Lung microvascular endothelial cell (primary cell): ENCODE results near the gene KCNJ13. TPM values are rescaled to one million over a fixed set of nuclear protein-coding genes. Genes with fewer than 3 reads are reported as not detected.
"Not testable (repeated sequence)": the region's sequence is repeated elsewhere in the genome, so short reads cannot be mapped to it uniquely, and the experiment has no call there.

Experiments used
- DNase-seq, 2 donors: peaks; one replicate each; pipeline versions ENCODE4 v3.0.0 to v3.0.0-alpha.2; 2010; ENCODE audit warnings: low read depth in 2 of 2
- total RNA-seq: library from RNA; depleted of rRNA; stranded (reverse); fragments of >200 nt; gene quantifications from 2 replicates; pipeline ENCODE4 v1.2.1, GENCODE V29; 2014

KCNJ13 gene
- total RNA-seq, 1 donor from 2014 or later: not detected

DNA sequence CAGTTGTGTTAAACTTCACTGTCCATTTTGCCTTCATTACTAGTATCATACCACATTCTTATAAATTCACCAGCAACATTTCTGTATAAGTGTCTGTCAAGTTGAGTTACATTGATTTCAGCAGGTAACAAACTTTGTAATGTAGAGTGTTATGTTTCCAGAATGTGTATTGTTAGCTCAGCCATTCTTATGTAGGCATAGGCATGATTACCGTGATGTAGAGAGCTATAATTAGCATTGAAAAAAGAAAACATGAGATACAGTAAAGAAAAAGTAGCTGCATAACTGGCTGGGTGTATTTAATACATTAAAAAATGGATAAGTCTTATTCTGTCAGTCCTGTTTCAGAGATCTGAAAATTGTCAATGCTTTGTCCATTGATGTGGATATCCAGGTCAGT is 8.5 kb downstream of the KCNJ13 start:
- no peak for DNase-seq

DNA sequence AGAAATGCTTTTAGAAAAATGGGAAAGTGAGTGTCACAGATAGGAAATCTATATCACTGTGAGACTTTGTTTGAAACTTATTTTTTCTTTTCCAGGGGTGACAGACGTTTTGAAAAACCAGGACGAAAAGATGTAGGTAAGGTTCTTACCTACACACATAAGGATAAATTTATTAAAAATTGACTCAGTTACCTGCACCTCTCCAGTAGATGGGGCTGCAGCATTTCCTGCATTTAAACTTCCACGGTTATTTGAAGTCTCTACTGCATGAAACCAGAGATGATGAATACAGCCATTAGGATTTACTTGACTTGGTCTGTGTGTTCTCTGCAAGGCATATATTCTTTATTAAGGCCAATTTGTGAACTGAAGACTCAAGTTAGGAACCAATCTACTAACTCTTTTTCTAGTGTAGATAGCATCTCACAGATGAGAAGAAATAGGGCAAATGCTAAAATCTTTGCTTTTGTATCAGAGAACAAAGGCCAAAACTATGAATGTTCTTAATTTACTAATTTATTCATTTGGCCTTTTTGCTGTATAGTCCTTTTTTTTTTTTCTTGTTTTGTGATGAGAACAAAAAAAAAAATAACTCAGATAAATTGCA is 15.0 kb downstream of the KCNJ13 start:
- DNase-seq: peak; percentile 53 to 72

- no peak for DNase-seq
Measured at GRCh38 chr2:232757905-232758304, 18.5 kb downstream of the KCNJ13 start.

DNA sequence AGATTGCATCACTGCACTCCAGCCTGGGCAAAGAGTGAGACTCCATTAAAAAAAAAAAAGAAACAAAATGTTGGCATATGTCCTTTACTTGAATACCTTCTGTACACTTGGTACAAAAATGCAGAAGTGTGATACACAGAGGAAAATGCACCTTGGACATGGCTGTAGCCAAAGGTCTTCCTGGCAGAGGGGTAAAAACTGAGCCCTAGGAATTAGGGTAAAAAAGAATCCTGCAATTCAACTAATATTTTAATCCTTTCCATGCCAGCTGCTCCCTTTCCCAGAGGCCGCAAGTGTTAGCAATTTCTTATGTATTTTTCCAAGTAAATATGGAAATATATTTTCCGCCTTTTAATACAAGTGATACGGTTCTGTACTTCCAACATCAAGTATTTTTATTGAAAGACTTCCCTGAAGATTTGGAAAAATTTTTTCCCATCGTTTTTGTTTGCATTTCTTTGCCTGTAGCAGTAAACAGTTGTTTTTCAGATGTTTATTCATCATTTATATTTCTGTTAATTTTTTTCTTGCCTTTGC is 26.2 kb downstream of the KCNJ13 start:
- no peak for DNase-seq

DNA sequence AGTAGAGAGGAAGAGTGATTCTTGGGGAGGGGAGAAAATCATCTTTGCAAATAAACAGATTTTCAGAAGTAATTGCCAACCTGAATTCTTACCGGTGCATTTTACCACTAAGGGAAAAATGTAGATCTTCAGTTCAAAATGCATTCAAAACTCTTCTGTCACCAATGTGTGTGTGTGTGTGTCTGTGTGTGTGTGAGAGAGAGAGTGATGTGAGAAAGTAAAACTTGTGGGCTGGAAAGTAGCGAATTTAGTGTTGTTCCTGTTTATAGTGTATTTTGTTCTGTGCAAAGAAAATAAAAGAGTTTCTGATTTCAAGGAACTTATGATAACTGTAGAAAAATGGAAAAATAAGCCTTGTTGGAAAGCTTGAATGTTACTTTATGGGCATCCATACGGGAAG is 27.0 kb downstream of the KCNJ13 start:
- no peak for DNase-seq

DNA sequence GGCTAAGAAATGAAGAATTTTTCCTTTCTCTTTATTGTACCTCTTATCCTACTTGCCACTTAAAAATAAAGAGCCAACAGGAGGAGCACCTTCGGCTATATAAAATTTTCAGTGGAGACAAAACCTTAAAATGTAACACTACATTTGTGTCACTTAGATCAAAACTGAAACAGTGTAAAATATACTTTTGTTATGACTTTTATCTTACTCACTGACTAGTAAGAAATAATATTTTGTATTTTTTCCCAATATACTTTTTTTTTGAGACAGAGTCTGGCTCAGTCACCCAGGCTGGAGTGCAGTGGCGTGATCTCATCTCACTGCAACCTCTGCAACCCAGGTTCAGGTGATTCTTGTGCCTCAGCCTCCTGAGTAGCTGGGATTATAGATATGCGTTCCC is 28.3 kb downstream of the KCNJ13 start:
- no peak for DNase-seq

- DNase-seq: no peak
Measured at GRCh38 chr2:232744963-232745362, 31.4 kb downstream of the KCNJ13 start.

GRCh38 chr2:232741972-232742371 is 34.4 kb downstream of the KCNJ13 start:
- DNase-seq: no peak

DNA sequence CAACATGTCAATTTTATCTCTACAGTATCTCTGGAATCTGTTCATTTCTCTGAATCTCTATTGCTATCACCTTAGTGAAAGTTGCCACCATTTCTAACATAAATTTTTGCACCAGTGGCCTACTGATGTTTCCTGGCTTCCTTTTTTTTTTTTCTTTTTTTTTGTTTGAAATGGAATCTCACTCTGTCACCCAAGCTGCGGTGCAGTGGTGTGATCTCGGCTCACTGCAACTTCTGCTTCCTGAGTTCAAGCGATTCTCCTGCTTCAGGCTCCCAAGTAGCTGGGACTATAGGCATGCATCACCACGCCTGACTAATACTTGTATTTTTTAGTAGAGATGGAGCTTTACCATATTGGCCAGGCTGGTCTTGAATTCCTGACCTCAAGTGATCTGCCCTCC is 35.1 kb downstream of the KCNJ13 start:
- DNase-seq: no peak

DNA sequence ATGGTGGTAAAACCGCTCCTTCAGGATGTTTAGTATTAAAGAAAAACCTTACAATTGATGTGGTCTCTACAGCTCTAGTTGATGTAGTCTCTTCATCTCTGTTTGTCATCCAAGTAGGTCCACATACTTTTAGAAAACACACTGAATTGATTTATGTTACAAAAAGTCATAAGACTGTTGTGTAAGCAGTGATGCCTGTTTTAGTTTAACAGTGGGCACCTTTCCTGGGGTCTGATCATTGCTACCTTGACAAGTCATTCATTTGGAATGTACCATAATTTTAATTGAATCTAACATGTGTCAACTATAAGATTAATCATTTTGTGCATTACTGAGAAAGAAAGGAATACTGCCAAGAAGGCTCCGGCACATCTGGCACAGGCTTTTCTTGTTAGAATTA is 44.9 kb downstream of the KCNJ13 start:
- DNase-seq: no peak

- no peak for DNase-seq
Measured at GRCh38 chr2:232728785-232729184, 47.6 kb downstream of the KCNJ13 start.

DNA sequence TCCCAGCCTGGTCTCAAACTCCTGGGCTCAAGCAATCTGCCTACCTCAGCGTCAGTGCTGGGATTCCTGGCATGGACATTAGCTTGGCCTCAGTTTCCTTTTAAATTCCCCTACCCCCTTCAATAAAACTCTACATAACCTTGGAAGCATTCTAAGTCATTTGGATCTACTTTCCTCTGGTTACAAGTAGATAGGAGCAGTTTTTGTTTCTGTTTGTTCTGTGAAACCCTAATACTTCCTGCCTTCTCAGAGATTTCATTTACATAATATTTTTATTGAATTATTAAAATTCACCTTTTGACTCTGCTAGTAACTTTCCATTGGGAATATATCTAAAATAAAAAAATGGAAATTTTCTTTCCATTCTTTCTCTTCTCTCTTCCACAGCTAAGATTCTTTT is 53.3 kb downstream of the KCNJ13 start:
- DNase-seq: no peak

GRCh38 chr2:232721882-232722281 is 54.5 kb downstream of the KCNJ13 start:
- no peak for DNase-seq

GRCh38 chr2:232721261-232721660 is 55.1 kb downstream of the KCNJ13 start:
- DNase-seq: no peak

DNA sequence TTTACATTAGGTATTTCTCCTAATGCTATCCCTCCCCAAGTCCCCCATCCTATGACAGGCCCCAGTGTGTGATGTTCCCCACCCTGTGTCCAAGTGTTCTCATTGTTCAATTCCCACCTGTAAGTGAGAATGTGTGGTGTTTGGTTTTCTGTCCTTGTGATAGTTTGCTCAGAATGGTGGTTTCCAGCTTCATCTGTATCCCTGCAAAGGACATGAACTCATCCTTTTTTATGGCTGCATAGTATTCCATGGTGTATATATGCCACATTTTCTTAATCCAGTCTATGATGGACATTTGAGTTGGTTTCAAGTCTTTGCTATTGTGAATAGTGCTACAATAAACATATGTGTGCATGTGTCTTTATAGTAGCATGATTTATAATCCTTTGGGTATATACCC is 56.3 kb downstream of the KCNJ13 start:
- not testable (repeated sequence) for DNase-seq

Other genes with a start within 250 kb of the KCNJ13 start
- gene CHRNG, start 236.9 kb downstream of the KCNJ13 start, total RNA-seq: not detected in 2 replicates
- gene TIGD1, start 226.0 kb downstream of the KCNJ13 start, total RNA-seq: 0.87 and 1.8 TPM in 2 replicates
- 97.6 and 108 TPM in 2 replicates for gene EIF4E2, start 225.9 kb downstream of the KCNJ13 start, total RNA-seq
- 0.20 TPM in 1 of 2 replicates, not detected in the other for gene EFHD1, start 143.0 kb downstream of the KCNJ13 start, total RNA-seq
- 29.9 and 48.0 TPM in 2 replicates for gene GIGYF2, start 79.2 kb downstream of the KCNJ13 start, total RNA-seq
- gene SNORC, start 93.7 kb upstream of the KCNJ13 start, total RNA-seq: under 0.01 and 0.40 TPM in 2 replicates
- gene NGEF, start 236.7 kb upstream of the KCNJ13 start, total RNA-seq: 0.22 TPM in 1 of 2 replicates, not detected in the other